Spleen (tissue), 11 donors: ENCODE results near the gene MAP2. TPM values are rescaled to one million over a fixed set of nuclear protein-coding genes. Genes with fewer than 3 reads are reported as not detected.

ENCODE experiments used
- DNase-seq: peaks from one replicate; pipeline ENCODE4 v3.0.0-alpha.2; 2020
- H3K27ac ChIP-seq, 8 donors: fragments of 200-600 bp; sonication (generic) in 7 of 8; 1 replicate in 4 of 8; 2 replicates in 4 of 8; pipeline versions ENCODE4 v1.5.0 to v1.8.0; 2016 to 2021; ENCODE audit warnings: inconsistent platforms in 4 of 8, mild to moderate bottlenecking in 4 of 8, moderate library complexity in 1 of 8
- H3K27me3 ChIP-seq, 7 donors: fragments of 200-600 bp; sonication (generic) in 6 of 7; replicated peaks in 1 of 7; 1 replicate in 4 of 7; 2 replicates in 3 of 7; pipeline versions ENCODE4 v1.5.0 to v1.8.0; 2016 to 2021; ENCODE audit warnings: inconsistent platforms in 3 of 7, mild to moderate bottlenecking in 1 of 7
- H3K36me3 ChIP-seq, 6 donors: fragments of 200-600 bp; sonication (generic) in 5 of 6; 1 replicate in 4 of 6; 2 replicates in 2 of 6; pipeline versions ENCODE4 v1.5.0 to v1.8.0; 2016 to 2021; ENCODE audit warnings: inconsistent platforms in 2 of 6
- H3K4me1 ChIP-seq, 6 donors: fragments of 200-600 bp; sonication (generic) in 5 of 6; 1 replicate in 3 of 6; 2 replicates in 3 of 6; pipeline versions ENCODE4 v1.5.0 to v1.8.0; 2016 to 2021; ENCODE audit warnings: inconsistent platforms in 3 of 6
- H3K4me3 ChIP-seq, 8 donors: fragments of 200-600 bp; sonication (generic) in 7 of 8; 1 replicate in 4 of 8; 2 replicates in 4 of 8; pipeline versions ENCODE4 v1.5.0 to v1.8.0; 2016 to 2021; ENCODE audit warnings: inconsistent platforms in 4 of 8, mild to moderate bottlenecking in 4 of 8, moderate library complexity in 2 of 8
- H3K9me3 ChIP-seq, 8 donors: fragments of 200-600 bp; sonication (generic) in 7 of 8; 1 replicate in 4 of 8; 2 replicates in 4 of 8; pipeline versions ENCODE4 v1.5.0 to v1.8.0; 2016 to 2021; ENCODE audit warnings: inconsistent platforms in 4 of 8
- POLR2A ChIP-seq, 3 donors: fragments of 450-650 bp; IDR thresholded peaks; one replicate each; pipeline ENCODE4 v1.5.1; 2017; ENCODE audit warnings: antibody characterized with exemption in 3 of 3, mild to moderate bottlenecking in 1 of 3
- POLR2AphosphoS5 ChIP-seq, 3 donors: sonication (generic); formaldehyde crosslinking; IDR thresholded peaks; one replicate each; pipeline ENCODE4 v1.5.1; 2017; ENCODE audit warnings: antibody characterized with exemption in 3 of 3
- WGBS, 5 donors: extraction: QIAGEN DNeasy Blood & Tissue Kit in 3 of 5; methylation state at CpG; one replicate each; pipeline versions ENCODE4 v1.1.5 to v1.1.7; 2013 to 2018; 5-methylcytosine and 5-hydroxymethylcytosine counted together
- intact Hi-C: fragments of 100-400 bp; cut with DNase I; formaldehyde crosslinking; loops from one replicate; pipeline ENCODE4 v1.15.0; 2023; ENCODE audit warnings: low total_unique reads
- polyA plus RNA-seq, 3 donors: library from polyadenylated mRNA; stranded (reverse); fragments of 200-250 nt; gene quantifications; one replicate each; pipeline ENCODE4 v1.2.1, GENCODE V29; 2013
- total RNA-seq, 7 donors: library from RNA; depleted of rRNA in 3 of 7; stranded (reverse); fragments of >200 nt in 3 of 7; fragmentation: NEBNext Ultra II Directional in 4 of 7; extraction: Animal tissue kit (Norgen Biotek cat#: 25700) in 4 of 7; gene quantifications; one replicate each; pipeline versions ENCODE4 v1.1.0 to v1.2.1, GENCODE V29; 2016 to 2021
- TF ChIP-seq, protein P1 (sequence below), 11 experiments: fragments of 200-600 bp in 7 of 11; fragments of 450-650 bp in 4 of 11; sonication (generic) in 4 of 11; IDR thresholded peaks in 8 of 11; conservative IDR thresholded peaks in 3 of 11; 1 replicate in 7 of 11; 2 replicates in 4 of 11; pipeline versions ENCODE4 v1.4.0 to v1.8.0; 2016 to 2021; ENCODE audit warnings: antibody characterized with exemption in 11 of 11, inconsistent platforms in 4 of 11, mild to moderate bottlenecking in 1 of 11
- donor health status: healthy with polysubstance abuse.
- donor health status: DM: no; HTN: no; CAD: no; lungs with moderate emphysema.
- donor health status: DM: no; HTN: no; CAD: no.
- donor health status: Bipolar disorder and iron deficiency.
- donor health status: healthy.
- donor health status: DM: no; HTN: no; CAD: no.
- donor health status: DM: yes; HTN: yes; CAD: no.

MAP2 gene
- total and polyA plus RNA-seq, 10 donors, result 0.38 to 5.0 (median 1.9) TPM

DNA sequence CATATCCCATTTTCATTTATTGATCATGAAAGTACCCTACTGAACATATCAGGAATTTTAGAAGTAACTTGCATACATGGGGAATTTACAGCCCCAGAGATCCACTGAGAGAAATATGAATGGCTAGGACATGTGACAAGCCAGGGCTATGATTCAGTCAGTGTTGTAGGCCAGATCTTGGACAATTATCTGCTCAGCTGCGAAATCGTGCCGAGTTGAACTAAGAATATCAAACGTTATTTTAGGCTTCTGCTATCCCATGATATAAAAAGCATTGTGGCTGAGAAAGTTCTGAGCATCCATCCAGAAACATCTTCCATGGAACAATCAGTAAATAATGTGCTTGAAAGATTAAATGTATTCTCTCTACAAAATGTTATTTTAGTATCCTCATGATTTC, 262.1 kb downstream of the MAP2 start:
- no peak for DNase-seq
- Histone ChIP-seq H3K4me1 (no peaks in the 10 kb centered on the region), H3K9me3 (no peaks in the 10 kb centered on the region), H3K4me3 (no peak overlapping the region), H3K27ac (no peak overlapping the region), H3K27me3 (no peaks in the 10 kb centered on the region), H3K36me3 (no peaks in the 10 kb centered on the region)
- whole genome bisulfite sequencing, 5 donors, result 67 to 90% (median 88%) methylated on average over 4 of the region's 4 CpGs
- intact Hi-C loops, result no loop called here
- TF ChIP-seq POLR2A (IDR thresholded peaks at IDR 0.05) (no peak), POLR2AphosphoS5 (IDR thresholded peaks at IDR 0.05) (no peak)
- TF ChIP-seq, protein P1, sequence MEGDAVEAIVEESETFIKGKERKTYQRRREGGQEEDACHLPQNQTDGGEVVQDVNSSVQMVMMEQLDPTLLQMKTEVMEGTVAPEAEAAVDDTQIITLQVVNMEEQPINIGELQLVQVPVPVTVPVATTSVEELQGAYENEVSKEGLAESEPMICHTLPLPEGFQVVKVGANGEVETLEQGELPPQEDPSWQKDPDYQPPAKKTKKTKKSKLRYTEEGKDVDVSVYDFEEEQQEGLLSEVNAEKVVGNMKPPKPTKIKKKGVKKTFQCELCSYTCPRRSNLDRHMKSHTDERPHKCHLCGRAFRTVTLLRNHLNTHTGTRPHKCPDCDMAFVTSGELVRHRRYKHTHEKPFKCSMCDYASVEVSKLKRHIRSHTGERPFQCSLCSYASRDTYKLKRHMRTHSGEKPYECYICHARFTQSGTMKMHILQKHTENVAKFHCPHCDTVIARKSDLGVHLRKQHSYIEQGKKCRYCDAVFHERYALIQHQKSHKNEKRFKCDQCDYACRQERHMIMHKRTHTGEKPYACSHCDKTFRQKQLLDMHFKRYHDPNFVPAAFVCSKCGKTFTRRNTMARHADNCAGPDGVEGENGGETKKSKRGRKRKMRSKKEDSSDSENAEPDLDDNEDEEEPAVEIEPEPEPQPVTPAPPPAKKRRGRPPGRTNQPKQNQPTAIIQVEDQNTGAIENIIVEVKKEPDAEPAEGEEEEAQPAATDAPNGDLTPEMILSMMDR (IDR thresholded peaks at IDR 0.05 in 8 of 11, conservative IDR thresholded peaks at IDR 0.05 in 3 of 11), result no peak

DNA sequence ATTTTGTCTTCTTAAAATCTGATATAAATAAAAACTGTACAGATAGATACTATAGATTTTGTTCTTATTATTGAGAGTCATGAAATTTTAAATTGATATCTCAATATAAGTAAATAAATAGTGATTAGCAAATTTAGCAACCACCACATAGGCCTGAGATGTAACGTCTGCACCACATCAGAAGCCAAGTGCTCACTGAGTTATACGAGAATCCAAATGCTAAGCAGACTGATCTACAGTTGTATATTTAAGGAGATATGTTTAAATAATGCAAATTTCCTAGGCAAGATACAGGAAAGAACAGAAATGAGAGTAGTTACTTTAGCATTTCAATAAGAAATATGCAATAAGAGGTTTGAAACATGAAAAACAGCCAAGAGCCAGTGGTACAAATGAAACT, 262.6 kb downstream of the MAP2 start:
- Histone ChIP-seq H3K36me3 (no peaks in the 10 kb centered on the region), H3K27me3 (no peaks in the 10 kb centered on the region), H3K4me3 (no peak overlapping the region), H3K9me3 (no peaks in the 10 kb centered on the region), H3K4me1 (no peaks in the 10 kb centered on the region), H3K27ac (no peak overlapping the region)
- intact Hi-C loops, result no loop called here
- 65 to 92% (median 80%) methylated on average over 2 of the region's 2 CpGs for WGBS, 5 donors
- no peak for TF ChIP-seq POLR2AphosphoS5 (IDR thresholded peaks at IDR 0.05)
- TF ChIP-seq, protein P1 (IDR thresholded peaks at IDR 0.05 in 8 of 11, conservative IDR thresholded peaks at IDR 0.05 in 3 of 11), result no peak
- no peak for TF ChIP-seq POLR2A (IDR thresholded peaks at IDR 0.05)
- no peak for DNase-seq

DNA sequence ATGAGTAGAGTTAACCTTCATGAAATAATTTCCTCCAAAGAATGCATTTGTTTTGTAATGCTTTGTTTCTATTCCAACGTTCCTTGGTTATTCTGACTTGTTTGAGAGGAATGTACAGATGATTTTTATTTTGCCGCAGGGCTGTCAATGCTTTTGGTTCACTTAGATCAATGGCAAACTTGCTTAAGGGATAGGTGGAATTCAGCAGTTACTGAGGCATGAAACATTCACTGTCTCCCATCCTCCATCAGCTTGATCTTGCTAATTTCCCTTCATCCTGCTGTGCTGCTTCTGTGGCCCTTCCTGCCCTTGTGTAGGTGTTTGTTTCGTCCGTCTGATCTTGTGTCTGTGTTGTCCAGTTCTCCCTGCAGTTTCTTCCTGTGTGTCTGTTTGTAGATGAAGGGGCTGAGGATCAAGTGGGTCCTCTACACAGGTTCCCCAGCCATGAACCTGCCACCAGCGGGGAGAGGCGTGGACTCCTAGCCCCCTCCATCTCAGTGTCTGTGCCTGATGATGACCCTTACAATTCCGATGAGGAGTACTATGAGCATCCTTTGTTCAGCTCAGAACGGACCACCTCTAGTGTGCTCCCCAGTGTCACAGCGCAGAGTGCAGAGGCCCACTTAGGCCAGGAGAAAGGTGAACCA, 263.6 kb downstream of the MAP2 start:
- TF ChIP-seq POLR2A (IDR thresholded peaks at IDR 0.05) (no peak), POLR2AphosphoS5 (IDR thresholded peaks at IDR 0.05) (no peak)
- TF ChIP-seq, protein P1 (IDR thresholded peaks at IDR 0.05 in 8 of 11, conservative IDR thresholded peaks at IDR 0.05 in 3 of 11), result no peak
- 82 to 86% (median 84%) methylated on average over 8 to 9 of the region's 9 CpGs for WGBS, 5 donors
- no peak overlapping the region for H3K27ac ChIP-seq
- no peak for DNase-seq
- H3K4me1 ChIP-seq, result no peaks in the 10 kb centered on the region
- H3K4me3 ChIP-seq, result no peak overlapping the region
- no peaks in the 10 kb centered on the region for H3K27me3 ChIP-seq
- H3K9me3 ChIP-seq, result no peaks in the 10 kb centered on the region
- intact Hi-C loops, result no loop called here
- no peaks in the 10 kb centered on the region for H3K36me3 ChIP-seq

DNA sequence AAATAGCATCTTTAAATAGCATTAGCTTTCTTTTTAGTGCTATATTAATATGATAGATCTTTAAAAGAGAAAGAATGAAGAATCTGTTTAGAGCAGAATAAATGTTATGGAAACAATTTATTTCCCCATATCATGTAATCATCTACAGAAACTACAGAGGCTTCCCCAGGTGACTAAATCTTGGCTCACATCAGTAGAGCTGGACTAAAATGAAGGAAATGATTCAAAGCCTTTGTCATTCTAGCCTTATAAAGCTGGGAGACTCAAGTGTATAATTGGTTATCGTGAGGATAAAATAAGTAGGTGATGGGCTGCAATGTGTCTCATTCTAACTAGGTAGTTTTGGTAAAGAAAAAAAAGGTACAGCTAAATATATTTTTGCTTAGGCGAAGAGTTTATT, 264.5 kb downstream of the MAP2 start:
- intact Hi-C loops, result no loop called here
- Histone ChIP-seq H3K9me3 (no peaks in the 10 kb centered on the region), H3K27me3 (no peaks in the 10 kb centered on the region), H3K4me3 (no peak overlapping the region), H3K4me1 (no peaks in the 10 kb centered on the region), H3K27ac (no peak overlapping the region), H3K36me3 (no peaks in the 10 kb centered on the region)
- no peak for DNase-seq
- TF ChIP-seq POLR2A (IDR thresholded peaks at IDR 0.05), result no peak
- no peak for TF ChIP-seq POLR2AphosphoS5 (IDR thresholded peaks at IDR 0.05)
- TF ChIP-seq, protein P1 (IDR thresholded peaks at IDR 0.05 in 8 of 11, conservative IDR thresholded peaks at IDR 0.05 in 3 of 11), result no peak
- 85 to 94% (median 87%) methylated on average over 2 of the region's 2 CpGs for WGBS, 5 donors
